Heart right ventricle (tissue), 16 donors: ENCODE measurements around the gene SHROOM3. TPM values are rescaled to one million over a fixed set of nuclear protein-coding genes. Genes with fewer than 3 reads are reported as not detected.

Source experiments
- ATAC-seq, 8 donors: fragments of 200-7000 bp; cut with Tn5 transposase; one replicate each; pipeline ENCODE4 v1.9.1; 2020; ENCODE audit warnings: mild to moderate bottlenecking in 8 of 8, moderate library complexity in 8 of 8, moderate number of reproducible peaks in 1 of 8
- DNase-seq, 2 donors: peaks; one replicate each; pipeline ENCODE4 v3.0.0-alpha.2; 2020
- H3K27ac ChIP-seq, 10 donors: fragments of 200-600 bp; sonication (generic) in 2 of 10; one replicate each; pipeline versions ENCODE4 v1.5.0 to v1.8.0; 2020 to 2022; ENCODE audit warnings: mild to moderate bottlenecking in 3 of 10
- H3K27me3 ChIP-seq, 7 donors: fragments of 200-600 bp; one replicate each; pipeline ENCODE4 v1.8.0; 2021 to 2022; ENCODE audit warnings: mild to moderate bottlenecking in 2 of 7
- H3K36me3 ChIP-seq, 9 donors: fragments of 200-600 bp; sonication (generic) in 1 of 9; one replicate each; pipeline versions ENCODE4 v1.5.0 to v1.8.0; 2020 to 2022; ENCODE audit warnings: mild to moderate bottlenecking in 2 of 9
- H3K4me1 ChIP-seq, 9 donors: fragments of 200-600 bp; sonication (generic) in 1 of 9; one replicate each; pipeline versions ENCODE4 v1.5.0 to v1.8.0; 2020 to 2022; ENCODE audit warnings: mild to moderate bottlenecking in 4 of 9
- H3K4me3 ChIP-seq, 10 donors: fragments of 200-600 bp; sonication (generic) in 2 of 10; one replicate each; pipeline versions ENCODE4 v1.5.0 to v1.8.0; 2020 to 2022; ENCODE audit warnings: mild to moderate bottlenecking in 7 of 10, moderate library complexity in 2 of 10
- H3K9me3 ChIP-seq, 11 donors: fragments of 200-600 bp in 10 of 11; sonication (generic) in 2 of 11; one replicate each; pipeline versions ENCODE4 v1.5.0 to v1.8.0; 2013 to 2022; ENCODE audit warnings: mild to moderate bottlenecking in 2 of 11, control low read depth in 1 of 11, moderate library complexity in 1 of 11
- CTCF ChIP-seq, 9 donors: fragments of 200-600 bp; sonication (generic) in 2 of 9; IDR thresholded peaks; one replicate each; pipeline versions ENCODE4 v1.5.0 to v1.8.0; 2021 to 2022; ENCODE audit warnings: antibody characterized with exemption in 9 of 9, mild to moderate bottlenecking in 5 of 9, moderate library complexity in 1 of 9
- WGBS, 2 donors: extraction: QIAGEN DNeasy Blood & Tissue Kit; methylation state at CpG; one replicate each; pipeline ENCODE4 v1.1.7; 2013; ENCODE audit warnings: inconsistent platforms in 1 of 2; 5-methylcytosine and 5-hydroxymethylcytosine counted together
- intact Hi-C, 10 donors: fragments of 100-400 bp; cut with DNase I; formaldehyde crosslinking; loops; one replicate each; pipeline versions ENCODE4 v1.11.1 to v1.14.2; 2022
- polyA plus RNA-seq, 2 donors: library from polyadenylated mRNA; stranded (reverse); fragments of 200-250 nt; gene quantifications; one replicate each; pipeline ENCODE4 v1.2.3, GENCODE V29; 2013
- total RNA-seq, 10 donors: library from RNA; stranded (reverse); fragmentation: NEBNext Ultra II Directional in 3 of 10; extraction: Animal tissue kit (Norgen Biotek cat#: 25700) in 3 of 10; gene quantifications; one replicate each; pipeline versions ENCODE4 v1.2.1 to v1.2.4, GENCODE V29; 2021 to 2023
- donor health status: Arrhythmogenic right ventricular cardiomyopathy.
- donor health status: ischemic (EF 13 %, LVEDD 7.1; RV severe dilation, severe dysfunction).
- donor health status: healthy with polysubstance abuse.
- donor health status: DM: no; HTN: yes; CAD: no.
- donor health status: DM: no; HTN: no; CAD: no.
- donor health status: ischemic (EF 25% LVEDD 6.9; RV normal size, moderate dysfunction).
- donor health status: ischemic (EF 25% LVEDD 5.7; RV mildly dilated, moderate dysfunction).
- donor health status: healthy.
- donor health status: DM: yes; HTN: yes; CAD: no.
- donor health status: Ischemic cardiomyopathy.
- donor health status: ischemic (EF 35%, LVEDD 5.7; RV mildly dilated, moderate dysfunction).
- donor health status: nonischemic (EF 11% LVEDD 7.7; RV severe dilation, severe dysfunction).
- donor health status: DM: yes; HTN: yes; CAD: no.
- donor health status: PGD.
- donor health status: ischemic (EF 29% LVEDD 5.4; RV normal size, mild dysfunction).
- donor health status: nonischemic (EF 23%, LVEDD 6.1; RV moderate dilation, normal function).

SHROOM3 gene
- total and polyA plus RNA-seq, 12 donors: 1.7 to 33.3 (median 15.9) TPM

- ATAC-seq: no peak
- no peaks in the 10 kb centered on the region for H3K27me3 ChIP-seq
- H3K4me1 ChIP-seq: peaks cover 0 to 19% (median 0%) of the 10 kb centered on the region in 9 donors
- WGBS, 2 donors: 89 to 94% methylated on average over 5 of the region's 5 CpGs
- intact Hi-C loops: no loop called here
- H3K4me3 ChIP-seq: no peak overlapping the region
- H3K9me3 ChIP-seq: no peaks in the 10 kb centered on the region
- H3K27ac ChIP-seq: no peak overlapping the region
- no peak for DNase-seq
- no peaks in the 10 kb centered on the region for H3K36me3 ChIP-seq
- TF ChIP-seq CTCF (IDR thresholded peaks at IDR 0.05): no peak
Measured at GRCh38 chr4:76666944-76667532, 232.0 kb downstream of the SHROOM3 start.

GRCh38 chr4:76670631-76671030 is 235.6 kb downstream of the SHROOM3 start:
- Histone ChIP-seq H3K9me3 (no peaks in the 10 kb centered on the region), H3K4me1 (no peaks in the 10 kb centered on the region), H3K27ac (no peak overlapping the region), H3K4me3 (no peak overlapping the region), H3K36me3 (no peaks in the 10 kb centered on the region), H3K27me3 (no peaks in the 10 kb centered on the region)
- no peak for DNase-seq
- intact Hi-C loops: no loop called here
- 90 to 94% methylated on average over 2 of the region's 2 CpGs for WGBS, 2 donors
- no peak for ATAC-seq
- TF ChIP-seq CTCF (IDR thresholded peaks at IDR 0.05): no peak

GRCh38 chr4:76673362-76673761 is 238.3 kb downstream of the SHROOM3 start:
- TF ChIP-seq CTCF (IDR thresholded peaks at IDR 0.05): no peak
- ATAC-seq: no peak
- no peaks in the 10 kb centered on the region for H3K9me3 ChIP-seq
- H3K4me3 ChIP-seq: no peak overlapping the region
- H3K36me3 ChIP-seq: no peaks in the 10 kb centered on the region
- 96 to 97% methylated on average over 1 of the region's 1 CpG for WGBS, 2 donors
- H3K27ac ChIP-seq: no peak overlapping the region
- H3K4me1 ChIP-seq: no peaks in the 10 kb centered on the region
- intact Hi-C loops: no loop called here
- no peaks in the 10 kb centered on the region for H3K27me3 ChIP-seq
- no peak for DNase-seq

GRCh38 chr4:76674983-76675382 is 240.0 kb downstream of the SHROOM3 start:
- H3K27ac ChIP-seq: no peak overlapping the region
- intact Hi-C loops: no loop called here
- no peak for ATAC-seq

More at GRCh38 chr4:76674983-76675382, 240.0 kb downstream of the SHROOM3 start:
- Histone ChIP-seq H3K27me3 (no peaks in the 10 kb centered on the region), H3K4me3 (no peak overlapping the region), H3K4me1 (no peaks in the 10 kb centered on the region), H3K36me3 (no peaks in the 10 kb centered on the region), H3K9me3 (no peaks in the 10 kb centered on the region)
- 94 to 95% methylated on average over 3 of the region's 3 CpGs for WGBS, 2 donors
- DNase-seq: no peak
- TF ChIP-seq CTCF (IDR thresholded peaks at IDR 0.05): no peak
